HL-60 (cell line): Measurements from ENCODE around the gene POMT1.
"Not testable (repeated sequence)": the region's sequence is repeated elsewhere in the genome, so short reads cannot be mapped to it uniquely, and the experiment has no call there.

Experiments
- DNase-seq, 2 experiments: peaks; one replicate each; pipeline ENCODE4 v3.0.0-alpha.2; 2010 to 2020; ENCODE audit warnings: low read depth in 1 of 2, low spot score in 1 of 2
- H3K27ac ChIP-seq: fragments of 250-450 bp; sonication (Bioruptor Pico); replicated peaks from 2 replicates; pipeline ENCODE4 v1.5.1; 2020; ENCODE audit warnings: mild to moderate bottlenecking, moderate library complexity
- H3K27me3 ChIP-seq: fragments of 250-450 bp; sonication (Bioruptor Pico); 2 replicates; pipeline ENCODE4 v1.5.1; 2021; ENCODE audit warnings: mild to moderate bottlenecking, moderate library complexity; ENCODE audit not compliant: insufficient read depth, poor library complexity, severe bottlenecking
- H3K4me3 ChIP-seq: replicated peaks from 2 replicates; pipeline ENCODE4 v1.5.1; 2011; ENCODE audit warnings: mild to moderate bottlenecking, control low read depth, low read length; ENCODE audit not compliant: insufficient read depth
- GABPA ChIP-seq: IDR thresholded peaks from 2 replicates; pipeline ENCODE4 v1.6.1; 2012; ENCODE audit warnings: low read depth
- POLR2AphosphoS5 ChIP-seq: IDR thresholded peaks from 2 replicates; pipeline ENCODE4 v1.6.1; 2012; ENCODE audit warnings: low read depth
- REST ChIP-seq: IDR thresholded peaks from 2 replicates; pipeline ENCODE4 v1.6.1; 2012; ENCODE audit warnings: low read depth; ENCODE audit not compliant: insufficient replicate concordance
- SPI1 ChIP-seq: IDR thresholded peaks from 2 replicates; pipeline ENCODE4 v1.6.1; 2012; ENCODE audit warnings: low read depth, mild to moderate bottlenecking, borderline replicate concordance
- TF ChIP-seq, protein P1 (sequence below): IDR thresholded peaks from one replicate; pipeline ENCODE4 v1.5.1; 2011; ENCODE audit warnings: low read length, control low read depth, inconsistent platforms; ENCODE audit not compliant: insufficient read depth

The POMT1 gene

DNA sequence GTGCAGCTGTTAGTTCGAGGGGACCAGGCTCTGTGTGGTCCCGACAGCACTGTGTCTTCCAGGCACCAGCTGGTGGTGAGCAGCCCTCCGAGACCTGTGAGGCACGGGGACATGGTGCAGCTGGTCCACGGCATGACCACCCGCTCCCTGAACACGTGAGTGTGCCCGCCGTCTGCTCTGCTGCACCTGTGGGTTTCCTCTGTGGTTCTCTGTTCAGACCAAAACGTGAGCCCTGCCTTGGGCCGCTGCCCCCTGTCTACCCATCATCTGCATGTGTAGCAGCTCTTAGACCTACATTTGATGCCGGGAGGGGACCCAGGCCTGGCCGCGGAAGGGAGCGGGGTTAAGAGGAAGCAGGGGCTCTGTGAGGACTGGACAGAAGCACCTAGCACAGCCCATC is 10.5 kb downstream of the POMT1 start:
- no peak for DNase-seq
- no peak overlapping the region for H3K27ac ChIP-seq
- TF ChIP-seq POLR2AphosphoS5 (no peak), GABPA (no peak), SPI1 (no peak), REST (no peak)
- TF ChIP-seq, protein P1, sequence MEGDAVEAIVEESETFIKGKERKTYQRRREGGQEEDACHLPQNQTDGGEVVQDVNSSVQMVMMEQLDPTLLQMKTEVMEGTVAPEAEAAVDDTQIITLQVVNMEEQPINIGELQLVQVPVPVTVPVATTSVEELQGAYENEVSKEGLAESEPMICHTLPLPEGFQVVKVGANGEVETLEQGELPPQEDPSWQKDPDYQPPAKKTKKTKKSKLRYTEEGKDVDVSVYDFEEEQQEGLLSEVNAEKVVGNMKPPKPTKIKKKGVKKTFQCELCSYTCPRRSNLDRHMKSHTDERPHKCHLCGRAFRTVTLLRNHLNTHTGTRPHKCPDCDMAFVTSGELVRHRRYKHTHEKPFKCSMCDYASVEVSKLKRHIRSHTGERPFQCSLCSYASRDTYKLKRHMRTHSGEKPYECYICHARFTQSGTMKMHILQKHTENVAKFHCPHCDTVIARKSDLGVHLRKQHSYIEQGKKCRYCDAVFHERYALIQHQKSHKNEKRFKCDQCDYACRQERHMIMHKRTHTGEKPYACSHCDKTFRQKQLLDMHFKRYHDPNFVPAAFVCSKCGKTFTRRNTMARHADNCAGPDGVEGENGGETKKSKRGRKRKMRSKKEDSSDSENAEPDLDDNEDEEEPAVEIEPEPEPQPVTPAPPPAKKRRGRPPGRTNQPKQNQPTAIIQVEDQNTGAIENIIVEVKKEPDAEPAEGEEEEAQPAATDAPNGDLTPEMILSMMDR: no peak

GRCh38 chr9:131515559-131516031 is 12.9 kb downstream of the POMT1 start:
- H3K27me3 ChIP-seq, H3K27ac ChIP-seq: not testable (repeated sequence)
- peak; percentile 79 for TF ChIP-seq SPI1

More for the DNA sequence above, 10.5 kb downstream of the POMT1 start:
- H3K27me3 ChIP-seq: no peaks in the 10 kb centered on the region
- no peak overlapping the region for H3K4me3 ChIP-seq

GRCh38 chr9:131516100-131516499 is 13.4 kb downstream of the POMT1 start:
- DNase-seq: peak; percentile 44 to 99
- no peak overlapping the region for H3K4me3 ChIP-seq
- H3K27me3 ChIP-seq: no peaks in the 10 kb centered on the region
- TF ChIP-seq, protein P1: no peak
- peak; percentile 93 for TF ChIP-seq SPI1
- no peak overlapping the region for H3K27ac ChIP-seq

More at GRCh38 chr9:131515559-131516031, 12.9 kb downstream of the POMT1 start:
- DNase-seq: peak in 1 of 2 experiments; percentile 84
- not testable (repeated sequence) for H3K4me3 ChIP-seq

- no peak overlapping the region for H3K27ac ChIP-seq
- no peak for DNase-seq
- no peak for TF ChIP-seq GABPA
- H3K27me3 ChIP-seq: no peaks in the 10 kb centered on the region
- no peak overlapping the region for H3K4me3 ChIP-seq
Observed at GRCh38 chr9:131516930-131517329, 14.2 kb downstream of the POMT1 start.

DNA sequence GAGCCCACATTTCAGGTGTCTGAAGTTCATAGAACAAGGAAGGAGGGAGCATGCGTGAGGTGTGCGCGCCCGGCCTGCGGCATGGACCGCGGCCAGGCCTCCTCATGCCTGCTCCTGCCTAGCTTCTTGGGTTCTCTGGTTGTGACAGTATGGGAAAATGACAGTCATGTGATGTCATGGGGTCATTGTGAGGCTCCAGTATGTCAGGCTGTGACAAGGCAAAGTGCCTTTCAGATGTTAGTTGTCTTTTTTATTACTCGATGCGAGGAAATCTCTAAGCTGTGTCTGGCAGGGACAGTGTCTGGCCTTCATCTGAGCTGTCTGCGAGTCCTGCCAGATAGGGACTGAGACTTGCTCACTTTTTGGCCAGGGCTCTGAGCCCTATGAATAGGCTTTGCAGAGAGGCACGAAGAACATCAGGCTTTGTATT is 15.1 kb downstream of the POMT1 start:
- no peak overlapping the region for H3K27ac ChIP-seq
- no peak for DNase-seq
- no peak overlapping the region for H3K4me3 ChIP-seq
- H3K27me3 ChIP-seq: no peaks in the 10 kb centered on the region
- TF ChIP-seq REST (no peak), SPI1 (no peak), GABPA (no peak), POLR2AphosphoS5 (no peak)
- TF ChIP-seq, protein P1: no peak
